SK-N-MC (cell line): ENCODE data around the gene SLC27A1.
A peak's percentile ranks its signal among the peaks of the same experiment; 100 is the strongest.
"Not testable (repeated sequence)": the region's sequence is repeated elsewhere in the genome, so short reads cannot be mapped to it uniquely, and the experiment has no call there.

ENCODE experiments used
- DNase-seq: peaks from one replicate; pipeline ENCODE4 v3.0.0-alpha.2; 2011; ENCODE audit warnings: low read depth, low spot score
- H3K27ac ChIP-seq: fragments of 200-600 bp; sonication (generic); 2 replicates; pipeline ENCODE4 v1.5.1; 2016; ENCODE audit warnings: mixed run types
- H3K36me3 ChIP-seq: fragments of 200-600 bp; sonication (generic); 2 replicates; pipeline ENCODE4 v1.6.1; 2017; ENCODE audit warnings: antibody characterized with exemption, low read length, mixed read lengths; ENCODE audit not compliant: insufficient read depth
- H3K4me3 ChIP-seq: fragments of 200-600 bp; sonication (generic); 2 replicates; pipeline ENCODE4 v1.5.1; 2016
- H3K9ac ChIP-seq: fragments of 200-600 bp; sonication (generic); 2 replicates; pipeline ENCODE4 v1.8.0; 2017; ENCODE audit warnings: mixed run types, mixed read lengths; ENCODE audit not compliant: insufficient read length
- H3K9me3 ChIP-seq: fragments of 200-600 bp; sonication (generic); 2 replicates; pipeline ENCODE4 v1.6.1; 2017; ENCODE audit warnings: low read depth, mild to moderate bottlenecking, antibody characterized with exemption, low read length, moderate library complexity, mixed read lengths
- EZH2 ChIP-seq: fragments of 200-600 bp; sonication (generic); IDR thresholded peaks from one replicate; pipeline ENCODE4 v1.6.1; 2017; ENCODE audit warnings: antibody characterized with exemption
- FOXP2 ChIP-seq: optimal IDR thresholded peaks from 2 replicates; pipeline ENCODE3; 2011; ENCODE audit warnings: mild to moderate bottlenecking, moderate library complexity; ENCODE audit not compliant: insufficient read depth; ENCODE audit errors: extremely low read length, control extremely low read depth
- POLR2AphosphoS5 ChIP-seq: IDR thresholded peaks from 2 replicates; pipeline ENCODE4 v1.6.1; 2012; ENCODE audit warnings: mild to moderate bottlenecking, low read depth, low read length, borderline replicate concordance

The SLC27A1 gene

GRCh38 chr19:17542042-17542441 lies 71.7 kb downstream of the SLC27A1 start:
- no peak overlapping the region for H3K4me3 ChIP-seq
- DNase-seq = no peak
- H3K9me3 ChIP-seq = no peaks in the 10 kb centered on the region
- no peak overlapping the region for H3K27ac ChIP-seq
- no peak for TF ChIP-seq FOXP2
- TF ChIP-seq POLR2AphosphoS5 = no peak
- no peak for TF ChIP-seq EZH2
- no peaks in the 10 kb centered on the region for H3K36me3 ChIP-seq
- no peak overlapping the region for H3K9ac ChIP-seq

- no peak overlapping the region for H3K27ac ChIP-seq
- DNase-seq = no peak
- H3K9me3 ChIP-seq = no peaks in the 10 kb centered on the region
- no peak for TF ChIP-seq FOXP2
- TF ChIP-seq POLR2AphosphoS5 = no peak
- no peak for TF ChIP-seq EZH2
- no peaks in the 10 kb centered on the region for H3K36me3 ChIP-seq
- no peak overlapping the region for H3K9ac ChIP-seq
- H3K4me3 ChIP-seq = no peak overlapping the region
These were observed 72.7 kb downstream of the SLC27A1 start for GRCh38 chr19:17542793-17543582.

GRCh38 chr19:17543986-17544385 lies 73.7 kb downstream of the SLC27A1 start:
- H3K9me3 ChIP-seq = no peaks in the 10 kb centered on the region
- no peak for TF ChIP-seq EZH2
- TF ChIP-seq FOXP2 = no peak
- no peaks in the 10 kb centered on the region for H3K36me3 ChIP-seq
- H3K9ac ChIP-seq = no peak overlapping the region
- H3K27ac ChIP-seq = no peak overlapping the region
- no peak overlapping the region for H3K4me3 ChIP-seq
- DNase-seq = no peak

- Histone ChIP-seq H3K27ac (no peak overlapping the region), H3K4me3 (no peak overlapping the region), H3K36me3 (no peaks in the 10 kb centered on the region), H3K9ac (no peak overlapping the region), H3K9me3 (no peaks in the 10 kb centered on the region)
- no peak for TF ChIP-seq EZH2
- TF ChIP-seq POLR2AphosphoS5 = no peak
- no peak for TF ChIP-seq FOXP2
- DNase-seq = no peak
These were observed 74.1 kb downstream of the SLC27A1 start for GRCh38 chr19:17544418-17544817.

GRCh38 chr19:17548145-17548544 lies 77.8 kb downstream of the SLC27A1 start:
- H3K27ac ChIP-seq = no peak overlapping the region
- H3K4me3 ChIP-seq = no peak overlapping the region
- H3K36me3 ChIP-seq = no peaks in the 10 kb centered on the region
- TF ChIP-seq EZH2 (no peak), FOXP2 (no peak), POLR2AphosphoS5 (no peak)
- H3K9ac ChIP-seq = no peak overlapping the region
- no peaks in the 10 kb centered on the region for H3K9me3 ChIP-seq
- DNase-seq = no peak

GRCh38 chr19:17549085-17549740 lies 78.9 kb downstream of the SLC27A1 start:
- no peak overlapping the region for H3K27ac ChIP-seq
- H3K9ac ChIP-seq = no peak overlapping the region
- H3K4me3 ChIP-seq = no peak overlapping the region
- DNase-seq = no peak
- no peaks in the 10 kb centered on the region for H3K36me3 ChIP-seq
- H3K9me3 ChIP-seq = no peaks in the 10 kb centered on the region
- TF ChIP-seq EZH2 (no peak), POLR2AphosphoS5 (no peak), FOXP2 (no peak)

GRCh38 chr19:17550076-17550667 lies 79.8 kb downstream of the SLC27A1 start:
- H3K4me3 ChIP-seq = no peak overlapping the region
- TF ChIP-seq EZH2 (no peak), POLR2AphosphoS5 (no peak), FOXP2 (no peak)
- no peaks in the 10 kb centered on the region for H3K36me3 ChIP-seq
- DNase-seq = no peak
- no peak overlapping the region for H3K27ac ChIP-seq
- no peaks in the 10 kb centered on the region for H3K9me3 ChIP-seq
- no peak overlapping the region for H3K9ac ChIP-seq

- Histone ChIP-seq H3K27ac (peak overlapping the region; percentile 97), H3K4me3 (peak overlapping the region; percentile 73)
- H3K9me3 ChIP-seq, DNase-seq, H3K36me3 ChIP-seq, H3K9ac ChIP-seq: not testable (repeated sequence)
These were observed 82.4 kb downstream of the SLC27A1 start for GRCh38 chr19:17552735-17553134.

- Histone ChIP-seq H3K9me3 (no peaks in the 10 kb centered on the region), H3K9ac (peak overlapping the region; percentile 48), H3K4me3 (peak overlapping the region; percentile 73), H3K36me3 (peaks cover 7% of the 10 kb centered on the region; the same call in 1 of the 2 replicates), H3K27ac (peak overlapping the region; percentile 97)
- TF ChIP-seq FOXP2 (no peak), POLR2AphosphoS5 (peak; percentile 12; the same call in 1 of the 2 replicates)
- DNase-seq = peak; percentile 66
These were observed 82.9 kb downstream of the SLC27A1 start for GRCh38 chr19:17553256-17553655.
